HG03469 (cell line): Measurements from ENCODE around the gene CACNG6.

Experiments
- ATAC-seq: cut with Tn5 transposase; IDR thresholded peaks from one replicate; pipeline ENCODE4 v1.9.1; 2021; ENCODE audit warnings: mild to moderate bottlenecking, moderate library complexity, moderate number of reproducible peaks; ENCODE audit not compliant: unreplicated experiment

CACNG6 gene

GRCh38 chr19:54040003-54040402 lies 48.6 kb downstream of the CACNG6 start:
- ATAC-seq = no peak

GRCh38 chr19:54041969-54042606 lies 50.7 kb downstream of the CACNG6 start:
- no peak for ATAC-seq

- ATAC-seq = no peak
These were observed 51.6 kb downstream of the CACNG6 start for GRCh38 chr19:54042989-54043388.

GRCh38 chr19:54045771-54046170 lies 54.3 kb downstream of the CACNG6 start:
- no peak for ATAC-seq

GRCh38 chr19:54047616-54048015 lies 56.2 kb downstream of the CACNG6 start:
- no peak for ATAC-seq
